Measurements from ENCODE around the gene MAP3K9.

DNA sequence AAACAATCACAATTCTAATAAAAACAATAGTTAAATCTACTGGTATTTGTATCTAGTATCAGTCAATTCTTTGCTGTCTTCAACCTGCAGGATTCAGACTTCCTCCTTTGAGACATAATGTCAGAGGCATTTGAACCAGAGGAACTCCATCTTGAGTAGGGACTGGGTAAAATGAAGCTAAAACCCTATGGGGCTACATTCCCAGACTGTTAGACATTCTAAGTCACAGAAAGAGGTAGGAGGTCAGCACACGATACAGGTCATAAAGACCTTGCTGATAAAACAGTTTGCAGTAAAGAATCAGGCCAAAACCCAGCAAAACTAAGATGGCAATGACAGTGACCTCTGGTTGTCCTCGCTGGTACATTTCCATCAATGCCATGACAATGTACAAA is 48.2 kb upstream of the MAP3K9 start:
- TF ChIP-seq CTCF (IDR thresholded peaks at IDR 0.05; ENCODE audit: poor library complexity) (no peak), EZH2 (IDR thresholded peaks at IDR 0.05; ENCODE audit: borderline replicate concordance) (no peak)
